ENCODE results near the gene PKM.

DNA sequence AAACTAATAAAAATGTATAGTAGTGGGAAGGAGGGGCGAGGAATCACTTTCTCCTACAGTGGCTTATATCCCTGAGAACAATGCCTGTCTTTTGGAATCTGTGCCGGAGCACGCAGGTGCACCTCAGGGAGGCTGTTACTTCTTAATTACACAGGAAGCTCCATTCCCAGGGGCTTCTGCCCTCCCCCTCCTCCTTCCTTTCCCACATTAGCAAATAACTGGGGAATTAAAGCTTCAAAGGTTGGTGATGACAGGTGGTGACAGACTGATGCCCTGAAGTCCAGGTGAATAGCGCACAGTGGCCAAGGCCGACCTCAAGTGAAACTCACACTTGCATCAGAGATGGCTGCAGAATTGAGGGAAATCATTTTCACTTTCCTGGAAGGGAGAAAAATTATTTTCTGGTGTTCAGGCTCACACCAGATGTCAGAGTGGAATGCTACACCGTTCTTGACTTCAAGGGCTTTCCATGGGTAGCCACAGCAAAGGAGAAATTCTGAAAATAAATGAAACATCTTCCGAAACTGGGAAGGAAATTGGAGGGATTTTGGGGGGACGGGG lies 37.1 kb downstream of the PKM start:
- TF ChIP-seq, protein P1, sequence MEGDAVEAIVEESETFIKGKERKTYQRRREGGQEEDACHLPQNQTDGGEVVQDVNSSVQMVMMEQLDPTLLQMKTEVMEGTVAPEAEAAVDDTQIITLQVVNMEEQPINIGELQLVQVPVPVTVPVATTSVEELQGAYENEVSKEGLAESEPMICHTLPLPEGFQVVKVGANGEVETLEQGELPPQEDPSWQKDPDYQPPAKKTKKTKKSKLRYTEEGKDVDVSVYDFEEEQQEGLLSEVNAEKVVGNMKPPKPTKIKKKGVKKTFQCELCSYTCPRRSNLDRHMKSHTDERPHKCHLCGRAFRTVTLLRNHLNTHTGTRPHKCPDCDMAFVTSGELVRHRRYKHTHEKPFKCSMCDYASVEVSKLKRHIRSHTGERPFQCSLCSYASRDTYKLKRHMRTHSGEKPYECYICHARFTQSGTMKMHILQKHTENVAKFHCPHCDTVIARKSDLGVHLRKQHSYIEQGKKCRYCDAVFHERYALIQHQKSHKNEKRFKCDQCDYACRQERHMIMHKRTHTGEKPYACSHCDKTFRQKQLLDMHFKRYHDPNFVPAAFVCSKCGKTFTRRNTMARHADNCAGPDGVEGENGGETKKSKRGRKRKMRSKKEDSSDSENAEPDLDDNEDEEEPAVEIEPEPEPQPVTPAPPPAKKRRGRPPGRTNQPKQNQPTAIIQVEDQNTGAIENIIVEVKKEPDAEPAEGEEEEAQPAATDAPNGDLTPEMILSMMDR (conservative IDR thresholded peaks at IDR 0.05 in 1 of 2, IDR thresholded peaks at IDR 0.05 in 1 of 2; ENCODE audit: low read depth in 1 of 2, low read length in 2 of 2) = no peak
- TF ChIP-seq EZH2 (IDR thresholded peaks at IDR 0.05; ENCODE audit: low read length, missing control alignments) = no peak
